Stimulated activated CD4-positive, alpha-beta T cell treated with anti-CD3 and anti-CD28 coated beads, Interleukin-1b, Interleukin-23, amount 100 ng/mL, for 24 hours (primary cell): ENCODE data around the gene MFRP.

ENCODE experiments used
- DNase-seq, 4 experiments: peaks; one replicate each; pipeline ENCODE4 v3.0.0-alpha.2; 2020; ENCODE audit warnings: low read depth in 4 of 4, low spot score in 1 of 4

The MFRP gene

GRCh38 chr11:119298726-119299125, 47.8 kb downstream of the MFRP start:
- no peak for DNase-seq

GRCh38 chr11:119297938-119298337, 48.6 kb downstream of the MFRP start:
- no peak for DNase-seq

GRCh38 chr11:119295178-119295577, 51.3 kb downstream of the MFRP start:
- DNase-seq = no peak

- no peak for DNase-seq
Measured at GRCh38 chr11:119293461-119293860, 53.0 kb downstream of the MFRP start.

GRCh38 chr11:119290894-119291497, 55.5 kb downstream of the MFRP start:
- no peak for DNase-seq
